Astrocyte (in vitro differentiated cells and primary cell): ENCODE data around the gene RPL28. TPM values are rescaled to one million over a fixed set of nuclear protein-coding genes. Genes with fewer than 3 reads are reported as not detected.
A peak's percentile ranks its signal among the peaks of the same experiment; 100 is the strongest.

ENCODE experiments used
- DNase-seq: peaks from one replicate; pipeline ENCODE4 v3.0.0-alpha.2; 2010; ENCODE audit warnings: low read depth
- FAIRE-seq: peaks from 2 replicates; lab custom pipeline; 2011; peaks lifted over from hg19 to GRCh38; lab: Jason Lieb, UNC
- H2AFZ ChIP-seq: 2 replicates; pipeline ENCODE4 v1.6.0; 2012; ENCODE audit warnings: low read depth, low read length, inconsistent platforms
- H3K27ac ChIP-seq: 2 replicates; pipeline ENCODE4 v1.5.1; 2011; ENCODE audit warnings: low read depth, low read length, inconsistent platforms
- H3K27me3 ChIP-seq: 2 replicates; pipeline ENCODE4 v1.6.0; 2011; ENCODE audit warnings: low read length, inconsistent platforms; ENCODE audit not compliant: insufficient read depth
- H3K36me3 ChIP-seq: 2 replicates; pipeline ENCODE4 v1.5.1; 2011; ENCODE audit warnings: low read length, inconsistent platforms; ENCODE audit not compliant: insufficient read depth
- H3K4me1 ChIP-seq: 2 replicates; pipeline ENCODE4 v1.5.1; 2011; ENCODE audit warnings: low read length, inconsistent platforms; ENCODE audit not compliant: insufficient read depth
- H3K4me2 ChIP-seq: 2 replicates; pipeline ENCODE4 v1.6.0; 2012; ENCODE audit warnings: low read length, inconsistent platforms
- H3K4me3 ChIP-seq: 2 replicates; pipeline ENCODE4 v1.5.1; 2011; ENCODE audit warnings: low read depth, mild to moderate bottlenecking, low read length, inconsistent platforms; ENCODE audit not compliant: insufficient read depth
- H3K79me2 ChIP-seq: 2 replicates; pipeline ENCODE4 v1.6.0; 2012; ENCODE audit warnings: mild to moderate bottlenecking, low read length, inconsistent platforms; ENCODE audit not compliant: insufficient read depth
- H3K9ac ChIP-seq: 2 replicates; pipeline ENCODE4 v1.6.0; 2012; ENCODE audit warnings: mild to moderate bottlenecking, low read length, inconsistent platforms
- H3K9me3 ChIP-seq: 2 replicates; pipeline ENCODE4 v1.5.1; 2012; ENCODE audit warnings: low read depth, mild to moderate bottlenecking, low read length, inconsistent platforms; ENCODE audit not compliant: insufficient read depth
- H4K20me1 ChIP-seq: 2 replicates; pipeline ENCODE4 v1.6.0; 2012; ENCODE audit warnings: low read length, inconsistent platforms; ENCODE audit not compliant: insufficient read depth
- H3K27ac Mint-ChIP-seq: one replicate; pipeline ENCODE4 v1.8.0; 2021; ENCODE audit warnings: mild to moderate bottlenecking, mixed read lengths; ENCODE audit not compliant: unreplicated experiment
- H3K27me3 Mint-ChIP-seq: one replicate; pipeline ENCODE4 v1.8.0; 2021; ENCODE audit warnings: low read depth, mixed read lengths; ENCODE audit not compliant: unreplicated experiment
- H3K36me3 Mint-ChIP-seq: one replicate; pipeline ENCODE4 v1.8.0; 2021; ENCODE audit warnings: low read depth, mixed read lengths; ENCODE audit not compliant: unreplicated experiment
- H3K4me1 Mint-ChIP-seq: one replicate; pipeline ENCODE4 v1.8.0; 2021; ENCODE audit warnings: low read depth, mixed read lengths; ENCODE audit not compliant: unreplicated experiment
- H3K4me3 Mint-ChIP-seq: one replicate; pipeline ENCODE4 v1.8.0; 2021; ENCODE audit warnings: mild to moderate bottlenecking, moderate library complexity, mixed read lengths; ENCODE audit not compliant: unreplicated experiment
- H3K9me3 Mint-ChIP-seq: one replicate; pipeline ENCODE4 v1.8.0; 2021; ENCODE audit warnings: mild to moderate bottlenecking, mixed read lengths; ENCODE audit not compliant: unreplicated experiment
- CTCF ChIP-seq: IDR thresholded peaks from 2 replicates; pipeline ENCODE4 v1.5.1; 2011; ENCODE audit warnings: low read depth, mild to moderate bottlenecking, inconsistent platforms, low read length, moderate library complexity; ENCODE audit not compliant: insufficient read depth
- EZH2 ChIP-seq: IDR thresholded peaks from 2 replicates; pipeline ENCODE4 v1.6.1; 2012; ENCODE audit warnings: mild to moderate bottlenecking, low read length, inconsistent platforms; ENCODE audit not compliant: insufficient read depth
- total RNA-seq: library from RNA; stranded (reverse); gene quantifications from 2 replicates; pipeline ENCODE4 v1.2.1, GENCODE V29; 2021

RPL28 gene
- total RNA-seq, 1 donor from 2014 or later: 2,072 TPM

- Histone ChIP-seq H3K27me3 (peaks cover 9% of the 10 kb centered on the region), H2AFZ (no peak overlapping the region), H4K20me1 (no peaks in the 10 kb centered on the region), H3K4me1 (no peaks in the 10 kb centered on the region), H3K4me3 (no peak overlapping the region), H3K9me3 (peaks cover 11% of the 10 kb centered on the region), H3K4me2 (no peak overlapping the region), H3K79me2 (no peaks in the 10 kb centered on the region), H3K9ac (no peak overlapping the region), H3K36me3 (no peaks in the 10 kb centered on the region), H3K27ac (no peak overlapping the region)
- H3K36me3 Mint-ChIP-seq: no peaks in the 10 kb centered on the region
- no peak for FAIRE-seq
- H3K27ac Mint-ChIP-seq: peak overlapping the region; percentile 41
- peaks cover 3% of the 10 kb centered on the region for H3K9me3 Mint-ChIP-seq
- no peak for DNase-seq
- H3K27me3 Mint-ChIP-seq: peaks cover 10% of the 10 kb centered on the region
- H3K4me1 Mint-ChIP-seq: no peaks in the 10 kb centered on the region
- TF ChIP-seq CTCF (no peak), EZH2 (no peak)
- H3K4me3 Mint-ChIP-seq: no peak overlapping the region
Observed at GRCh38 chr19:55431183-55431582, 45.5 kb downstream of the RPL28 start.

GRCh38 chr19:55432241-55432959 lies 46.7 kb downstream of the RPL28 start:
- Mint-ChIP-seq H3K36me3 (no peaks in the 10 kb centered on the region), H3K27ac (no peak overlapping the region), H3K27me3 (peaks cover 20% of the 10 kb centered on the region), H3K4me3 (no peak overlapping the region), H3K4me1 (no peaks in the 10 kb centered on the region), H3K9me3 (peaks cover 3% of the 10 kb centered on the region)
- DNase-seq: no peak
- H3K79me2 ChIP-seq: no peaks in the 10 kb centered on the region
- no peak overlapping the region for H3K9ac ChIP-seq
- TF ChIP-seq CTCF (no peak), EZH2 (no peak)
- peaks cover 11% of the 10 kb centered on the region for H3K9me3 ChIP-seq
- H3K4me3 ChIP-seq: no peak overlapping the region
- H3K4me1 ChIP-seq: no peaks in the 10 kb centered on the region
- peaks cover 9% of the 10 kb centered on the region for H3K27me3 ChIP-seq
- H3K4me2 ChIP-seq: no peak overlapping the region
- H3K36me3 ChIP-seq: no peaks in the 10 kb centered on the region
- no peak overlapping the region for H3K27ac ChIP-seq
- H2AFZ ChIP-seq: no peak overlapping the region
- no peak for FAIRE-seq
- H4K20me1 ChIP-seq: no peaks in the 10 kb centered on the region

- H3K4me3 Mint-ChIP-seq: no peak overlapping the region
- FAIRE-seq (no peak), DNase-seq (no peak)
- peaks cover 11% of the 10 kb centered on the region for H3K9me3 ChIP-seq
- H3K4me2 ChIP-seq: no peak overlapping the region
- H3K27ac Mint-ChIP-seq: no peak overlapping the region
- no peaks in the 10 kb centered on the region for H4K20me1 ChIP-seq
- no peak overlapping the region for H3K27ac ChIP-seq
- peaks cover 24% of the 10 kb centered on the region for H3K27me3 Mint-ChIP-seq
- H3K9ac ChIP-seq: no peak overlapping the region
- no peak for TF ChIP-seq CTCF
- TF ChIP-seq EZH2: no peak
- no peaks in the 10 kb centered on the region for H3K36me3 Mint-ChIP-seq
- no peaks in the 10 kb centered on the region for H3K79me2 ChIP-seq
- H3K27me3 ChIP-seq: peaks cover 9% of the 10 kb centered on the region
- H3K9me3 Mint-ChIP-seq: peaks cover 3% of the 10 kb centered on the region
- no peak overlapping the region for H3K4me3 ChIP-seq
- H3K4me1 Mint-ChIP-seq: no peaks in the 10 kb centered on the region
- no peak overlapping the region for H2AFZ ChIP-seq
- H3K4me1 ChIP-seq: no peaks in the 10 kb centered on the region
- H3K36me3 ChIP-seq: no peaks in the 10 kb centered on the region
Observed at GRCh38 chr19:55433292-55433691, 47.6 kb downstream of the RPL28 start.
